HG03571 (cell line): ENCODE results near the gene FNTB.
A peak's percentile ranks its signal among the peaks of the same experiment; 100 is the strongest.
"Not testable (repeated sequence)": the region's sequence is repeated elsewhere in the genome, so short reads cannot be mapped to it uniquely, and the experiment has no call there.

Experiments used
- ATAC-seq: cut with Tn5 transposase; IDR thresholded peaks from one replicate; pipeline ENCODE4 v1.9.1; 2021; ENCODE audit not compliant: unreplicated experiment

The FNTB gene

DNA sequence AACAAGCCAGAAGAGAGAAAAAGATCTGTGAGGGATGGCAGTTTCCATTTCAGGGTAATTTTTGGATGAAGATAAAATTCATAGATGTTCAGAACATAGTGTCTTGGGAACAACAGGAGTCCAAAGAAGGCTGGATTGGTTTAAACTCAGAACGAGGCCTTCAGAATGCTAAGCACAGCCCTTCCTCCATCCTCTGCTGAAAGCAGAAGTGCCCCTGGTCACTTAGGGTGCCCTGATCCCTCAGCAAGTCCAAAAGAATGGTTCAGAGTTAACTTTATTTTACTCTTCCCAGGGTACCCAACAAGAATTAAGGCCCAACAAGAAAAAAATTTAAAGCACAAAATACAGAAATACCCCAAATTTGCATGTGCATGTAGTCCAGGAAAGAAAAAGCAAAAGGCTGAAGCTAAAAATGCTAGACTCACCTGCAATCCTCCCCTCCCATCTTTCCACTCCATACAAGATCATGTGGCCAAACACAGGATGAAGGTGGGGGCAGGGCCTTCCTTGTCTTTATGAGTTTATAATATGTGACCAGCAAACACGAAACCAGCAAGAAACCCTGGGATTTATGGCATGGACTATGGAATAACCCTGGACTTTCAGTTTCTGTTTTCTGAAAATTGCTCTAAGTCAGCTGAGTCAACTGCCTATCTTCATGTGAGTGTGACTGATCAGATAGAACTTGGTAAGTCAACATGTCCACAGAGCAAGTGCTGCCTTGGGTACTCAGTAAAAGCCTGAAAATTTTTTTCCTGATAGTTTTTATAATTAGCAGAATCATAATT lies 94.5 kb downstream of the FNTB start:
- ATAC-seq = no peak

DNA sequence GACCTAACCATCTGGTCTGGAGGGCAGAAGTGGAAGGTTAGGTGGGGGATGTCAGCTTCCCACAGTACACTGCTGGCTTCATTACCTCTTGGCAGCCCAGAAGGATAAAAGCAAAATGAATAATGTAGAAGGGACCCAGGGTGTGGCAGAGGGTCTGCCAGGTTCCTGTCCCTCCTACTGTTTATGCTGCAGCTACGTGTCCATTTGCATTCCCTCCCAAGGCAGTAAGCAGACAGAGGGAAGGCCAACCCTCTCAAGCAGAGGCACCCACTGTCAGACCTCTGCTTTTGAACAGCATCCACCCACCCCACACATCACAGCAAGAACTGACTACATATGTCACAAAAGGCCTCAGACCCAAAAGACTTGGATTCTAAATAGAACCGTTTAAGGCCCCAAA lies 96.2 kb downstream of the FNTB start:
- no peak for ATAC-seq

DNA sequence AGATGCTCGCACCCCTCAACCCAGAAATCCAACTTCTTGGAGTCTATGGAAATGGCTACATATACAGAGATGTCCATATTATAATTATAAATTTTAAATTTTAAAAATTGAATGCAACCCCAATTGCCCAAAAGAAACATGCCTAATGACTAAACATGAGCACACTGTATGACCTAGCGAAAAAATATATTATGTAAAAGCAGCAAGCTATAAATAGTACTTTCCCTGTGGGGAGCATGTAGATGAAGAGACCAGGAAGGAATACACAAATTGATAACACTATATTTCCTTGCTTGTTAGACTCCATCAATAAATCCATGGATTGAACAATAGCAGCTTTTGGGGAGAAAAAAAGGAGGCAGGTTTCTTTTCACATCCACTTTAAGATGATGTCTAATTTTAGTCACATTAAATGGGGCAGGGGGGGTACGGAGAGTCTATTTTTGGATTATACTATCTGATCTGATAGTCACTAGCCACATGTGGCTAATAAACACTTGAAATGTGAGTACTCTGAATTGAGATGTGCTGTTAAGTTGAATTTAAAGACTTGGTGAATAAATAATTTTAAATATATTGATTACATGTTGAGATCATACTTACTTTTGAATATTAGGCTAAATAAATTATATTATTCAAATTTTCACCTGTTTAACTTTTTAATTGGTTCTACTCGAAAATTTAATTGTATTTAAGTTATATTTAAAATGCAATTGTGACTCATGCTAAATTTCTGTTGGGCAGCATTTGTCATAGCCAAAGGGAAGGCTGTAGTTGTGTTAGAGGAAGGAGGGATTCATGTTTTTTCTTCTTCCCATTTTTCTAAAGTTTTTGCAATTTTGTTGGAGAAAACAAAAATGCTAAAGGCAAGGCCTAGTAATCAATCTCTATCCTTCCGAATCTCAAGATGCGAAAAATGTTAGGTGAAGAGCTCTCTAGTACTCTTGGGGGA lies 98.1 kb downstream of the FNTB start:
- no peak for ATAC-seq

DNA sequence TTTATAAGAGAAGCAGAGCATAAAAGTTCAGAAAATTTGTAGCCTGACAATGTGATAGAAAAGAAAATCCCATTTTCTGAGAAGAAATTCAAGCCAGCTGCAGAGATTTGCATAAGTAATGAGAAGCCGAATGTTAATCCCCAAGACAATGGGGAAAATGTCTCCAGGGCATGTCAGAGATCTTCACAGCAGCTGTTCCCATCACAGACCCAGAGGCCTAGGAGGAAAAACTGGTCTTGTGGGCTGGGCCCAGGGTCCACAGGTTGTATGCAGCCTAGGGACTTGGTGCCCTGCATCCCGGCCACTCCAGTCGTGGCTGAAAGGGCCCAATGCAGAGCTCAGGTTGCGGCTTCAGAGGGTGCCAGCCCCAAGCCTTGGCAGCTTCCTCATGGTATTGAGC lies 100.0 kb downstream of the FNTB start:
- ATAC-seq = not testable (repeated sequence)

DNA sequence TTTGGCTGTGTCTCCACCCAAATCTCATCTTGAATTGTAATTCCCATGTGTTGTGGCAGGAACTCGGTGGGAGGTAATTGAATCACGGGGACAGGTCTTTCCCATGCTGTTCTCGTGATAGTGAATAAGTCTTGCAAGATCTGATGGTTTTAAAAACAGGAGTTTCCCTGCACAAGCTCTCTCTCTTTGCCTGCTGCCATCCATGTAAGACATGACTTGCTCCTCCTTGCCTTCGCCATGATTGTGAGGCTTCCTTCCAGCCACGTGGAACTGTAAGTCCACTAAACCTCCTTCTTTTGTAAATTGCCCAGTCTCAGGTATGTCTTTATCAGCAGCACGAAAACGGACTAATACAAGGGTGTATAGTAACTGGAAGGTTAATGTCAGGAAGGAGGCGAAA lies 101.1 kb downstream of the FNTB start:
- ATAC-seq = not testable (repeated sequence)

DNA sequence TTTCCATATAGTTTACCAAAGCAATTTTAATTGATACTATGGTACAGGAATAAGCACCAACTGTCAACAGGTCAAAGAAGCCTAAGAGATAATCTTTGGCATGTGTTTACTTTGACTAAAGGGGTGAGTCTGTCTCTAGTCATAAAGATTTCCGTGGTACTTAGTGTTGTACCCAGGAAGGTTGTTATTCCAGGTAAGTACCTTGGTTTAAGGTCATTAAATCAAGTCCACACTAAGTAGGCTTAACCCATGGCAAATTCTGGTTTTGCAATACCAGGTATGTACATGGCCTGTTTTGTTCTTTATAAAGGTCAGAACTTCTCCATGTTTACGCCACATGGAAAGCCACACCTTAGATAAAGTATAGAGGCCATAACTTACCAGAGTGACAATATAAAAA lies 105.7 kb downstream of the FNTB start:
- no peak for ATAC-seq

DNA sequence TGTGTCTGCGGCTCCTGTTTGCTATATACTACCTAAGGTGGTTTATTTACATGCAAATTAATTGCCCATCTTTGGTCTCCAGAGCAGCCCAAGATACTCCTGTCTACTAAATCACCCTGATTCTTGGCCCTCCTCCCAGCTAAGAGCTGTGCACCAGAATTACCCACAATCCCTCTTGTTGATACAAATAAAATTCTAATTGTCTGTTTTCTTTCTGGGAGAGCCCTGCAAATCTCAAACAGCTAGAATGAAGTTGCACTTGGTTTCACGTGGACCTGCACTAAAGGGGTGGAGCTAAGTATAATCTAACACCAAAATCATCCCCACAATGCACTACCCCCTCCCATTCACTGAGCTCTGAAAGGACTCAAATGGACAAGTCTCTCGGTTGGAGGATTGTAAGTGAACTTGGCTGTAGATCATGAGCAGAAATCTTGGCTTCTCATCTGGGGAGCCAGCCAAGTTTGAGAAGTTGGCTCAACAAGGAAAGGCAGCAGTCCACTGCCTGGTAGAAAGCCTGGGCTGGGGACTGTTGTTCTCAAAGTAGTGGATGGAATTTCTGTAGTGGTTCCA lies 109.0 kb downstream of the FNTB start:
- ATAC-seq = no peak

DNA sequence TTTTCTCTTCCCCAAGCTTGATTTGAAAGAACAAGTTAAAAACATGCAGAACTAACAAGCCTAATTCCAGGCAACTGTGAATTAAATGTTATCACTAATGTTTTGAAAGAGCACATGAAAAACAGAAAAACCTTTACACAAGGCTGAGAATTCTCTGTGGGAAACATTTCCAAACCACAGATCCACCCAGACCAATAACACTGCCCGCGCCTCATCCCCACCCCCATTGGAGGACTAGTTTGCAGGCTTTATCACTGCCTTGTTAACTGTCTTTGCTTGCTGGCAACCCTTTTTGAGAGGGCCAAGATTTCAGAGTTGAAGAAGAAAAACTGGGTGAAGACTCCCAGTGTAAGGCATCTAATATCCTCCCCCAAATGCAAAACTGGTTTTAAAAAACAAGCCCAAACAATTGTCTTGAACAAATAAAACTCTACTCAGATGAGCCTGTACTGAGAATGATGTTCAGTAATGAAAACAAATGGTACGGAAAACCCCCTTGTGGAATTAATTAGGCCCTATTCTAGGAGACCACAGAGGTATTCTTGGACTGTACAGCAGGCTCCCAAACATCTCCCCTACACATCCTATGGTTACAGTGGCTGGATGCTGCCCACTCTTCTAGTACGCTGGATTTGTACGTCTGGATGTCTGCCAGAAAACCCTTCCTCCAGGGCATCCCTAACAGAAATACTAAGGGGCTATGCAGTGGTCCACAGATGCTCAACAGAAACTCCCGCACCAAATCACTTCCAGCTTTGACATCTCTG lies 109.8 kb downstream of the FNTB start:
- no peak for ATAC-seq

DNA sequence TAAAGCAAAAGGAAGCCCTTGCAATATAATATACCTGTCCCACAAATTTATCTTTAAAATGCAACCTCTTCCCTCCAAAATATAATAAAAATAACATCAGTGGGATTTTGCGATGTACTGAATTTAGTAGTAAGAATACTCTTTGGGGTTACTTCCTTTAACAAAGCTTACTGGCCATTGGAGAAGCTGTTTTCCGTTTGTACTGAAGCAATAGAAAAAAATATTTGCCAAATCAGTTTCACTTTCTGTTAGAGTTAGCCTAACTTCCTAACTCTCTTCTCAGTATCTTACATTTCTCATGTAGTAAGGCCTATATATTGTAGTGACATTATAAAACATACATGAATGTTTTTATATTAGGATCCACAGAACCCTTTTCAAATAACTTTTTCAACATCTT lies 111.9 kb downstream of the FNTB start:
- ATAC-seq = no peak

DNA sequence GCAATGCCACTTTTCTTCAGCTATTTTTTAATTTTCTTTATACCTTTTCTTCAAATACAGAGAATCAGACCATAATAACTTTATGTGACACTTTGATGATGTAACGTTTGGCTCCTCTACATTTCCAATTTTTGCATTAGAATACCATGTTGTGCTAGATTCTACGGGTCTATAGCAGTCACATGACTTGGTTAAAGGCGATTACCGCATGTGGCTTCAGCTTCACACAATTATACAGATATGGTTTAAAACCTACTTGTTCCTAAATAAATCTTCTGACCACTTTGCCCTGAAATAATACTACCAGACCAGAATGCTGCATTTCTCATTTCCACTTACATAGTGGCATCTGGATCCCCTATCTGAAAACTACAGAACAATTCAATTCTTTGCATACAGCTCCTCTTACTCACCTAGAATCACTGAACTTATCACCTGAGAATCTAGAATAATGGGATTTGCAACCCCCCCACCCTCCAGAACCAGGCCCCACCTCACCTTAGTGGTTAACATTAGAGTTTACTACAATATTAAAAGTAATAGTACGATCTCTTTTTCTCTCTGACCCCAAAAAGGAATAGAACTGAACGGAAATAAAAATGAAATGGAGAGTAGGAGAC lies 114.3 kb downstream of the FNTB start:
- no peak for ATAC-seq

DNA sequence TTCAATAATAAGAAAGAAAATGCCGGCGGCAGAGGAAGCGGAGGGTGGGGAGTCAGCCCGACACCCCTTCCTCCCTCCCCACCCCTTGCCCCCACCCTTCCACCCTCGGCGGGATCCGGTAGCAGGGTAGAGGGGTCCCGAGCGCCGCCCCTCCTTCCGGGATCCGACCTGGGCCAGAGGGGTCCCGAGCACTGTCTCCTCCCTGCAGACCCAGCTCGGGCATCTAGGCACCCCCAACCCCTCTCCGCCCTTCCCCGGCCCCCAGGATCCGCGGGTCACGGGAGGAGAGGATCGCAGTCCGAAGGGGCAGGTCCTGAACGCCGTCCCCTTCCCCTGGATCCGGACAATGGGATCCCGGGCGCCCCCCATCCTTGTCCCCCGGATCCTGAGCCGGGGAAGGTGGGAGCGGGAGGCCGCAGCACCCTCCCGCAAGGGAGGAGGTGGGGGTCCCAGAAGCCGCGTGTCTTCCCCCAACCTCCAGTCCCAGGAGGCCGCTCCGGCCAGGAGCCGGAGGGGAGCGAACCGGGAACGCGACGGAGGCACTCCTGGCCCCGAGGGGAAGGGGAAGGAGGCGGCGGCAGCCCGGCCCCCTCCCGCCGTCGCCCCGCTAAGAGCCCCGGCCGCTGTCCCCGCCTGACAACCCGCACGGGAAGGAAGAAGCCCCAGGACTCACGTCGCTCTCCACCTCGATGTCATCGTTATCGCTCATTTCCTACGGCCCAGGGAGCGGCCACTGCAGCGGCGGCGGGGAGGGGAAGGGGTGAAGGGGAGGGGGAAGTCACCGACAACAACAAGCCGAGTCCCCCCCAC lies 115.1 kb downstream of the FNTB start:
- ATAC-seq = no peak

DNA sequence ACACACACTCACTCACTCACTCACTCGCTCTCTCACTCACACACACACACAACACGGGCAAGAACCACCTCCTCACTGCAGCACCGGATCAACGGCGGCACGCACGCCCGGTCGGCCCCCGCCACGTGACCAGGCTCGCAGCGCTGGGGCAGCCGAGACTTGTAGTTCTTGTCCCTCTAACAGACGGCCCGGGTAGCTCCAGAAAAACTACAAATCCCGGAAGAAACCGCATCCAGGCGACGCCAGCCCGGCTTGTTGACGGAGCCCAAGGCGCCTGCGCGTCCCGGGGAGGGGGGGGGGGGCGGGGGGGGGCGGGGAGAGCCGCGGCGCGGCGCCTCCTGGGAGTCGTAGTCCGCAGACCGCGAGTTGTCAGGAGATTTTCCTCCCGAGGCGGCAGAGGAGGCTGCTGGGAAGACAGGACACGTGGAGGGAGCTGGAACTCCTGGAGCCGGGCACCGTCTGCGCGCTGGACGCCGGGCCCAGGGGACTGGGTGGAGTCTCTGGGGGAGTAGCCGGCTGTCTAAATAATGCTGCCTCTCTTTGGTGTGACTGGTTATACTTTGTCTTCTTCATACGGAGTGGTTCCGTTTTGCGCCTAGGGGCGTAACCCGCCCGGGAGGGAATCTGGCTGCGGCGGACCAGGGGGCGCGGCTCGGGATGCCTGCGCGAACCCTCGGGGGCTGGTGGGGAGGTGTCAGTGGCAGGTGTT lies 115.9 kb downstream of the FNTB start, which contains the start of gene MAX:
MAX (minus strand) TSS at position 77 of the 709 bp plus-strand sequence. CDS start 178 bp downstream, outside the sequence.
- peak; percentile 88 for ATAC-seq

DNA sequence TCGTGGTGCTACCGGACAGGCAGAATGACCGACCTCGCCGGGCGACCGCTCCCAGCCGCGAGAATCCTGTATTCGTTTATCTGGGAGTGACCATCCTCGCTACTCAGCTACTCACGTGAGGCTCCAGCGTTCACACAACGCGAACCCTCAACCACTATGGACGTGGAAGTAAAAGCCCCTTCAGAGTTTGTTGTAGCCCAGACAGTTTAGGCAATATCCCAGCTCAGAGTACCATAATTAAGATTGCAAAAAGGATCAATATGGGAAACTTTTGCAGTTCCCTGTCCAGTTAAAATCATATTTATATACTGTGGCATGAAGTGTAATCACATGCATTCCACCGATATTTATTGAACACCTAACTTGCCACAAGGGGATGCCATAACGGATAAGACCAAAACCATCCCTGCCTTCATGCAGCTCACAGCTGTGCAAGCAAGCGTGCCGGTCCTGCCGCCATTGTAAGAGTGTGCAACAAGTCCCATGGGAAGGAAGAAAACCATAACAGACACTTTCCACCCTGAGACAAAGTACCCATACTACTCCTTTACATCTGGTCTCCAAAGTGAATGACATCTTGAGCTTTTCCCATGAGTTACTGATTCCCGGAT lies 116.6 kb downstream of the FNTB start:
- no peak for ATAC-seq

DNA sequence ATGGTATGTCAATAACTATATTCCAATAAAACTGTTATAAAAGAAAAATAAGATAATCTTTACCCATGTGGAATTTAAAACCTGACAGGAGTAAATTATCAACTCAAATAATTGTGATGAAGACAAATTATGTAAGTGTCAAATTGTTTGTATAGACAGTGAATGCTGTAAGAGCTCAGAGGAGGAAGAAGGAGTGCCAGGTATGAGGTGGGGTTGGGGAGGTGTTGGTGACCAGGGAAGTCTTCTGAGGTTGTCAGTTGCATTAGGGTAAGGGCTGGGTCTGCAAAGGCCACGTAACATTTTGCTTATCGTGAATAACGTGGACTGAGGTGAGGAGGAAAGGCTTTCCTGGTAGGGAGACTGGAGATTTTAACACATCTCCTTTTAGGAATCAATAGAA lies 118.1 kb downstream of the FNTB start:
- ATAC-seq = no peak

DNA sequence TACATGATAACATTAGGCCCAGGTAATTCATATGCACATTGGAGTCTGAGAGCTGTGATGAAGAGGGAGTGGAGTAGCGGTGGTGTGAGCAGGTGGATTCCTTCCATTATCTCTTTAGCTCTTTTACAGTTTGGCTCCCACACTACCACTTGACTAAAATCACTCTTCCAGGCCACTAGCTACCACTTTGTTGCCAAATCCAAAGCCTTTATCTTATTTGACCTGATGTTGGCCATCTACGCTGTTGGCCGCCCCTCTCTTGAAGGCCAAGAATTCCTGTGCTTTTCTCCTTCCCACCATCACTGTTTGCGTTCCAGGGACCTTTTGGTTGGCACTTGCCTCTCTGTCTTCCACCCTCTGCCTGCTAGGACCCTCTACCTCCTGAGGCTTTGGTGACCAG lies 119.6 kb downstream of the FNTB start:
- ATAC-seq = no peak

DNA sequence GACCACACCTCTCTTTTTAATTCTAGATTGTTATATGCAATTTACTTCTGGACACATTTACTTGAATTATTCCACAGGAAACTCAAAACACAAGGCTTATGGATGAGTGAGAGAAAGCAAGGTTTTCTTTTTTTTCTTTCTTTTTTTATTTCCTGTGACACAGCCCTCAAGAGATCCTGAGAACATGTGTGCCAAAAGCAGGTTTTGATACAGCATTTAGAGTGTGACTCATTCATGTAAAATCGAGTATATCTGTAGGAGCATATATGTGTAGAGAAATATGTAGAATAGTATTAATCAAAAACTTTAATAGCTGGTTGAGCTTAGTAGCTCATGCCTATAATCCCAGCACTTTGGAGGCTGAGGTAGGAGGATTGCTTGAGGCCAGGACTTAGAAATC lies 120.0 kb downstream of the FNTB start:
- ATAC-seq = no peak

DNA sequence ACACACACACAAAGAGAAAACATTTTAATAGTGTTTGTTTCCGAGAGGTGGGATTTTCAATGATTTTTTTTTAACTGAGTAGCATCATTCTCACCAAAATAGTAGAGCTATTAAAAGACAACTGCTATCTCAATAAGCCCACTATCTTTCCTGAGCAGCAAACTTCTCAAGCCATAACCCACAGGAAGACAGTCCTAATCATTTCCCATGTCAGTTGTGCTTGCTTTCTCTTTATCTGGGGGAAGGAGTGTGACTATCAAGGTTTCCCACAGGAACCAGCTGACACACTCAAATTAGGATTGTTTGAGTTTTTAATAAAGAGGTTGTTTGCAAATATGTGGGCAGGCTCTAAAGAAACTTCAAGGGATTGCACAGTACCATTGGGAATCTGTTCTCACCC lies 120.5 kb downstream of the FNTB start:
- no peak for ATAC-seq

DNA sequence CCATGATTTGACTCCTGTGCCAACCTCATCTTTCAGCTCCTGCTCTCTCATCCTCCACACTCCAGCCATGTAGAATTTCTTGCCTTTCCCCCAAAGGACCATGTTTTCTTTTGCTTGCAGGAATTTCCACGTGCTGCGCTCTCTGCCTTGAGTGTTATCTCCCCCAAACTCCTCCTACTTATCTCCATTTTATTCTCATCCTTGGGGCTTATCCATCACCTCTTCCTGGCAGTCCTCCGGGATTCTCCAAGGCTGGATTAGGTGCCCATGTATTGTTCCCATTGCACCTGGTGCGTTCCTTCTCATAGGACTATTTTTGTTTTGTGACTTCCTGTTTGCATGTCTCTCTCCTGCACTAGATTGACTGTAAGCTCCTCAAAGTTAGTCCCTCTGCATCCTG lies 122.7 kb downstream of the FNTB start:
- ATAC-seq = no peak

DNA sequence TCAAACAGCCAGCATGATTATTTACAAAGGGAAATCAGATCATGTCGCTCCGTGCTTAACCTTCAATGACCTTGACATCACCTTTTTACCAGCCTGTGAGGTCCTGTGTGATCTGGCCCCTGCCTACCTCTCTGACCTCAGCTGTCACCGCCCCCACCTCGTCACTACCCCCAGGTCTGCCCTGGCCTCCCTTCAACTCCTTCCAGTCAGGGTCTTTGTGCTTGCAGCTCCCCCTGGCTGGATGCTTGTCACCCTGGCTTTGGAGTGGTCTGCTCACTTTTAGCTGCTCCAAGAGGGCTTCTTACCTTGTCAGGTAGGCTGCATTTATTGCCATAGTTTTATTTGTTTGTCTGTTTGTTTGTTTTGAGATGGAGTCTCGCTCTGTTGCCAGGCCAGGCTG lies 123.8 kb downstream of the FNTB start:
- no peak for ATAC-seq
